Retinal pigment epithelial cell (primary cell): ENCODE data around the gene DAPK1.

Experiments
- DNase-seq: peaks from one replicate; pipeline ENCODE4 v3.0.0-alpha.2; 2010; ENCODE audit warnings: low read depth
- H3K4me3 ChIP-seq: 2 replicates; pipeline ENCODE4 v1.5.1; 2011; ENCODE audit warnings: mild to moderate bottlenecking, low read length, control low read depth, moderate library complexity
- CTCF ChIP-seq: conservative IDR thresholded peaks from 2 replicates; pipeline ENCODE4 v1.5.1; 2011; ENCODE audit warnings: low read depth, low read length, control low read depth, inconsistent platforms

DAPK1 gene

DNA sequence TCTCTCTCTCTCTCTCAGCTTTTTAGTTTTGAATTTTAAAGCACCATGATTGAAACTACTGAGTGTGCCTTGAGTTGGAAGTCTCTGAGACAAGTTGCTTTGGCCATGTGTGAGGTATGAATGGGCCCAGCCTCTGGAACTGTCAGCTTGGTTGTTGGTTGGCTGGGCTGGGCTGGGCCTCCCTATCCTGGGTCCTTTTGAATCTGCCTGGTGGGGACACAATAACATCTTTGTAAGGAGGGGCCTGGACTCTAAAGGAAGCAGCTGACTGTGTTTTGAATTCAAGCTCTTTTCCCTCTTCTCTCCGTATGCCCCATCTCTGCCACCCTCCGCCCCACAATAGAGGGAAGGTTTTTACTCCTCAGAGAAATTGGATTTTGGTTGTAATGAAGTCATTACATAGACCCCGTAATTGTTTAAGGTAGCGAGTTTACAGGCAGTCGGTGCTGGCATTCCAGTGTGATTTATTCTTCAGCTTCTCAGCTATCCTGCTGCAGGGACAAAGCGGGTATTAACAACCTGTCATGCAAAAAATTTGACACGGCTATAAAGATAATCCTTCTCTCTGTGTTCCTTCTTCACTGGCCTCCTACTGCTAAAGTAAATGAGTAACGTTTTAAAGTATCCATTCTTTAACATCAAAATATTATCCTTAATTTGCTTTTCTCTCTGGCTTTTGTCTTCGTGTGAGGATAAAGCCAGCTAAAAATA, 105.4 kb downstream of the DAPK1 start:
- no peak for DNase-seq
- no peak overlapping the region for H3K4me3 ChIP-seq
- no peak for TF ChIP-seq CTCF

GRCh38 chr9:87603854-87604490, 106.3 kb downstream of the DAPK1 start:
- no peak for TF ChIP-seq CTCF
- DNase-seq: no peak
- no peak overlapping the region for H3K4me3 ChIP-seq

- no peak overlapping the region for H3K4me3 ChIP-seq
- DNase-seq: no peak
- no peak for TF ChIP-seq CTCF
Measured at GRCh38 chr9:87604886-87605588, 107.4 kb downstream of the DAPK1 start.

DNA sequence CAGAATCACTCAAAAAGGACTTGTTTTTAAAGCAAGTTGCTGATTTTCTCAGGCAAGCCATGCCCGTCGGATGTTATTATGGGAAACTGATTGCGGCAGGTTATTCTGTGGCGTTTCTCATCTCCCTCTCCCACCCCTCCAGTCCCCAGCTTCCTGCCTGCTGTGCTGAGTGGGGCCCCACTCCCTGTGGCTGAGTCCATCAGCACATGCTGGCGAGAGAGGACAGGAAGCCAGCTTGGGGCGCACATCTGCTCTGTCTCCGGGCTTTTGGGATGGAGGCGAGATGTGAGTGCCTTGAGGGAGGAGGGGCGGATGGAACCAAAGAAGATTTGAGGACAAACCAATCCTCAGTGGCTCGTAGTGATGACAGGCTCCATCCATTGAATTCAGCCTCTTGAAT, 108.0 kb downstream of the DAPK1 start:
- no peak for DNase-seq
- no peak overlapping the region for H3K4me3 ChIP-seq
- no peak for TF ChIP-seq CTCF

DNA sequence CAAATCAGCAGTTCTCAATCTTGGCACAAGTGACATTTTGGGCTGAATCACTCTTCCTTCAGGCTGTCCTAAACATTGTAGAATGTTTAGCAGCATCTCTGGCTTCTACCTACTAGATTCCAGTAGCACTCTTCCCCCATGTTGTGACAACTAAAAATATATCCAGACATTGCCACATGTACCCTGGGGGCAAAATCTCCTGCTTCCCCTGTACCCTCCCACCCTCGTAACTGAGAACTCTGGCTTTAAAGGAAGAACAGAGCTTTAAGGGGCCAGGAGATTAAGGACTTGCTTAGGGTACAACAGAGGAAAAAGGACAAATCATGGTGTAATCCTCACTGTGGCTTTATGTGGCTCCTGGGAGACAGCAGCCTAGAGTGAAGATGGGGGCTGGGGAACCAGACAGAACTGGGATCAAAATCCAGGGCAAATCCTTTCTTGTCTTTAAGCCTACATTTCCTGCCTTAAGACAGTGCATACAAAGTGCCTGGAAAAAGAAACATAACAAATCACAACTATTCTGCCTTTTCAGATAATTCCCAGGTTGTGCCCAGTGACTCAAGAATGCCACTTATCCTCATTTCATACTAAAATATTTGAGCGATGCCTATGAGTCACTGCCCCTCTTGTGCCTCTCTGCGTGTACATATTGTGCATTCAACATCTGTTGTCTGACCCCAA, 109.3 kb downstream of the DAPK1 start:
- DNase-seq: peak; percentile 71
- no peak for TF ChIP-seq CTCF
- H3K4me3 ChIP-seq: no peak overlapping the region

GRCh38 chr9:87607859-87608258, 110.2 kb downstream of the DAPK1 start:
- DNase-seq: peak; percentile 29
- H3K4me3 ChIP-seq: no peak overlapping the region
- TF ChIP-seq CTCF: no peak
